Stimulated activated CD4-positive, alpha-beta T cell treated with anti-CD3 and anti-CD28 coated beads, Interleukin-4, amount 100 ng/mL, for 48 hours (primary cell): Measurements from ENCODE around the gene PKM.
"Not testable (repeated sequence)": the region's sequence is repeated elsewhere in the genome, so short reads cannot be mapped to it uniquely, and the experiment has no call there.

Experiments
- DNase-seq, 2 donors: peaks; one replicate each; pipeline ENCODE4 v3.0.0-alpha.2; 2020; ENCODE audit warnings: low read depth in 2 of 2

The PKM gene

GRCh38 chr15:72176159-72176558 lies 54.8 kb downstream of the PKM start:
- no peak for DNase-seq

- DNase-seq = no peak
These were observed 55.6 kb downstream of the PKM start for GRCh38 chr15:72175186-72176044.

GRCh38 chr15:72174551-72175165 lies 56.3 kb downstream of the PKM start:
- DNase-seq = no peak

GRCh38 chr15:72173864-72174550 lies 57.0 kb downstream of the PKM start:
- DNase-seq = no peak

GRCh38 chr15:72173401-72173800 lies 57.6 kb downstream of the PKM start:
- DNase-seq = no peak

GRCh38 chr15:72172796-72173195 lies 58.2 kb downstream of the PKM start:
- no peak for DNase-seq

- not testable (repeated sequence) for DNase-seq
These were observed 59.0 kb downstream of the PKM start for GRCh38 chr15:72171978-72172377.

GRCh38 chr15:72170691-72171090 lies 60.3 kb downstream of the PKM start:
- no peak for DNase-seq

- DNase-seq = no peak
These were observed 60.9 kb downstream of the PKM start for GRCh38 chr15:72169921-72170611.

GRCh38 chr15:72169236-72169920 lies 61.6 kb downstream of the PKM start:
- DNase-seq = no peak

- DNase-seq = no peak
These were observed 62.2 kb downstream of the PKM start for GRCh38 chr15:72168808-72169190.

- no peak for DNase-seq
These were observed 62.7 kb downstream of the PKM start for GRCh38 chr15:72168131-72168807.

- no peak for DNase-seq
These were observed 63.5 kb downstream of the PKM start for GRCh38 chr15:72167445-72167844.

GRCh38 chr15:72166716-72167417 lies 64.1 kb downstream of the PKM start:
- DNase-seq = no peak

GRCh38 chr15:72163719-72164118 lies 67.3 kb downstream of the PKM start:
- no peak for DNase-seq

- DNase-seq = no peak
These were observed 68.4 kb downstream of the PKM start for GRCh38 chr15:72162569-72162968.

- DNase-seq = no peak
These were observed 69.4 kb downstream of the PKM start for GRCh38 chr15:72161361-72162132.

- DNase-seq = no peak
These were observed 70.2 kb downstream of the PKM start for GRCh38 chr15:72160696-72161245.

GRCh38 chr15:72156928-72157327 lies 74.1 kb downstream of the PKM start:
- DNase-seq = no peak
